SK-N-SH (cell line): ENCODE data around the gene ART4. TPM values are rescaled to one million over a fixed set of nuclear protein-coding genes. Genes with fewer than 3 reads are reported as not detected.

Experiments
- CTCF ChIA-PET: fragments of 300-600, 350-600 bp; formaldehyde crosslinking; extraction: SDS; loops from one replicate; lab custom pipeline; 2021; lab: Yijun Ruan, JAX
- POLR2A ChIA-PET: fragments of 350-600 bp; sonication (Branson Sonifier 250); formaldehyde crosslinking; extraction: SDS; loops from one replicate; lab custom pipeline; 2020; ENCODE audit warnings: antibody characterized with exemption, inconsistent platforms; lab: Yijun Ruan, JAX
- DNase-seq: peaks from one replicate; pipeline ENCODE4 v3.0.0; 2012
- H2AFZ ChIP-seq: fragments of 200-600 bp; sonication (generic); 2 replicates; pipeline ENCODE4 v1.8.1; 2016; ENCODE audit warnings: antibody characterized with exemption, mild to moderate bottlenecking, low read depth
- H3F3A ChIP-seq: fragments of 200-600 bp; sonication (generic); replicated peaks from 2 replicates; pipeline ENCODE3; 2016; ENCODE audit warnings: antibody characterized with exemption, mild to moderate bottlenecking; ENCODE audit not compliant: insufficient read depth
- H3K27ac ChIP-seq, 2 experiments: fragments of 200-500 bp in 1 of 2; fragments of 200-600 bp in 1 of 2; sonication (Bioruptor generic) in 1 of 2; sonication (generic), shearing (Covaris generic) in 1 of 2; 2 replicates each; pipeline versions ENCODE4 v1.5.1 to v1.6.1; 2014 to 2016; ENCODE audit warnings: low read depth in 2 of 2, inconsistent platforms in 1 of 2, low read length in 1 of 2, mild to moderate bottlenecking in 1 of 2, mixed read lengths in 1 of 2
- H3K27me3 ChIP-seq: fragments of 200-600 bp; sonication (generic), shearing (Covaris generic); 2 replicates; pipeline ENCODE4 v1.6.1; 2016; ENCODE audit warnings: mixed run types; ENCODE audit not compliant: insufficient read depth
- H3K36me3 ChIP-seq, 2 experiments: fragments of 200-500 bp in 1 of 2; fragments of 200-600 bp in 1 of 2; sonication (Bioruptor generic) in 1 of 2; sonication (generic) in 1 of 2; replicated peaks in 1 of 2; 2 replicates each; pipeline versions ENCODE3 to v1.5.1; 2014 to 2016; ENCODE audit warnings: low read length in 1 of 2, mild to moderate bottlenecking in 1 of 2; ENCODE audit not compliant: insufficient read depth in 2 of 2, control insufficient read depth in 1 of 2
- H3K4me1 ChIP-seq, 2 experiments: fragments of 200-500 bp in 1 of 2; fragments of 200-600 bp in 1 of 2; sonication (Bioruptor generic) in 1 of 2; sonication (generic), shearing (Covaris generic) in 1 of 2; 2 replicates each; pipeline versions ENCODE4 v1.5.1 to v1.6.1; 2014 to 2016; ENCODE audit warnings: low read depth in 1 of 2, low read length in 1 of 2, mixed run types in 1 of 2; ENCODE audit not compliant: insufficient read depth in 2 of 2, control insufficient read depth in 1 of 2
- H3K4me2 ChIP-seq: fragments of 200-600 bp; sonication (generic), shearing (Covaris generic); 2 replicates; pipeline ENCODE4 v1.6.1; 2017; ENCODE audit warnings: mixed run types
- H3K4me3 ChIP-seq, 2 experiments: fragments of 200-500 bp in 1 of 2; fragments of 200-600 bp in 1 of 2; sonication (Bioruptor generic) in 1 of 2; sonication (generic), shearing (Covaris generic) in 1 of 2; 2 replicates each; pipeline versions ENCODE4 v1.5.1 to v1.8.1; 2014 to 2016; ENCODE audit warnings: low read depth in 2 of 2, inconsistent platforms in 1 of 2, low read length in 1 of 2, mild to moderate bottlenecking in 1 of 2, mixed read lengths in 1 of 2, moderate library complexity in 1 of 2
- H3K79me2 ChIP-seq: fragments of 200-600 bp; sonication (generic); 2 replicates; pipeline ENCODE4 v1.8.1; 2017; ENCODE audit warnings: mild to moderate bottlenecking; ENCODE audit not compliant: insufficient read depth
- H3K9ac ChIP-seq: fragments of 200-600 bp; sonication (generic); 2 replicates; pipeline ENCODE4 v1.6.1; 2017; ENCODE audit warnings: mixed run types
- H3K9me2 ChIP-seq: fragments of 200-600 bp; sonication (generic); 2 replicates; pipeline ENCODE4 v1.6.1; 2017; ENCODE audit warnings: mixed run types
- H3K9me3 ChIP-seq: fragments of 200-600 bp; sonication (generic); 2 replicates; pipeline ENCODE4 v1.6.1; 2017; ENCODE audit warnings: mixed run types, mild to moderate bottlenecking, moderate library complexity
- H4K20me1 ChIP-seq: fragments of 200-600 bp; sonication (generic); 2 replicates; pipeline ENCODE4 v1.6.1; 2017; ENCODE audit warnings: mild to moderate bottlenecking, mixed run types; ENCODE audit not compliant: insufficient read depth
- CHD2 ChIP-seq: fragments of 150-350 bp; IDR thresholded peaks from 2 replicates; pipeline ENCODE4 v1.6.1; 2018; ENCODE audit warnings: low read length; ENCODE audit not compliant: partially characterized antibody
- EZH2phosphoT487 ChIP-seq: fragments of 200-600 bp; sonication (generic); IDR thresholded peaks from 2 replicates; pipeline ENCODE4 v1.6.1; 2017; ENCODE audit warnings: low read depth, mixed run types, mild to moderate bottlenecking, antibody characterized with exemption, moderate library complexity, borderline replicate concordance
- FOXJ3 ChIP-seq: sonication (generic); formaldehyde crosslinking; IDR thresholded peaks from 2 replicates; pipeline ENCODE4 v1.5.1; 2020; ENCODE audit warnings: mild to moderate bottlenecking, missing genetic modification reagents
- FOXM1 ChIP-seq: IDR thresholded peaks from 2 replicates; pipeline ENCODE4 v1.4.0; 2012; ENCODE audit warnings: low read depth, mild to moderate bottlenecking
- GATA2 ChIP-seq: sonication (generic); formaldehyde crosslinking; IDR thresholded peaks from 2 replicates; pipeline ENCODE4 v1.5.0; 2020; ENCODE audit warnings: mild to moderate bottlenecking, missing genetic modification reagents
- MEF2A ChIP-seq: IDR thresholded peaks from 2 replicates; pipeline ENCODE4 v1.4.0; 2012; ENCODE audit warnings: low read depth, borderline replicate concordance
- MXI1 ChIP-seq: IDR thresholded peaks from 2 replicates; pipeline ENCODE4 v1.6.1; 2012; ENCODE audit warnings: mild to moderate bottlenecking, low read depth, low read length, improper control_type of control experiment
- NRF1 ChIP-seq: IDR thresholded peaks from 2 replicates; pipeline ENCODE4 v1.6.1; 2012; ENCODE audit warnings: low read depth, mild to moderate bottlenecking, low read length
- RAD21 ChIP-seq: IDR thresholded peaks from 2 replicates; pipeline ENCODE4 v1.6.1; 2012; ENCODE audit warnings: mild to moderate bottlenecking, low read length
- SIN3A ChIP-seq: IDR thresholded peaks from 2 replicates; pipeline ENCODE4 v1.6.1; 2012; ENCODE audit warnings: low read depth, mild to moderate bottlenecking, low read length, moderate library complexity, borderline replicate concordance
- TAF1 ChIP-seq: IDR thresholded peaks from 2 replicates; pipeline ENCODE4 v1.6.1; 2012; ENCODE audit warnings: low read depth, mild to moderate bottlenecking, low read length, moderate library complexity, borderline replicate concordance
- TCF12 ChIP-seq: IDR thresholded peaks from 2 replicates; pipeline ENCODE4 v1.4.0; 2012
- TEAD4 ChIP-seq: IDR thresholded peaks from 2 replicates; pipeline ENCODE4 v1.4.0; 2012; ENCODE audit warnings: mild to moderate bottlenecking, borderline replicate concordance; ENCODE audit not compliant: insufficient read depth
- YY1 ChIP-seq: IDR thresholded peaks from 2 replicates; pipeline ENCODE4 v1.4.0; 2012; ENCODE audit warnings: low read depth, mild to moderate bottlenecking
- WGBS: methylation state at CpG from one replicate; pipeline ENCODE4 v1.1.6; 2017; ENCODE audit warnings: low lambda C conversion rate; 5-methylcytosine and 5-hydroxymethylcytosine counted together
- polyA plus RNA-seq, 3 experiments: library from polyadenylated mRNA; depleted of rRNA; stranded (reverse); fragments of >200 nt; gene quantifications; 2 replicates each; pipeline ENCODE4 v1.2.3, GENCODE V29; 2012
- TF ChIP-seq, protein P1 (sequence below): fragments of 200-600 bp; sonication (generic); IDR thresholded peaks from 2 replicates; pipeline ENCODE4 v1.6.1; 2017; ENCODE audit warnings: antibody characterized with exemption, mild to moderate bottlenecking, moderate library complexity
- TF ChIP-seq, protein P2 (sequence below): IDR thresholded peaks from 2 replicates; pipeline ENCODE4 v1.4.0; 2012; ENCODE audit warnings: low read depth, borderline replicate concordance
- TF ChIP-seq, protein P3 (sequence below): IDR thresholded peaks from 2 replicates; pipeline ENCODE4; 2012
- TF ChIP-seq, protein P4 (sequence below): IDR thresholded peaks from 2 replicates; pipeline ENCODE4 v1.4.0; 2012; ENCODE audit warnings: low read depth
- TF ChIP-seq, protein P5 (sequence below): fragments of 150-350 bp; IDR thresholded peaks from 2 replicates; pipeline ENCODE4 v1.6.1; 2017; ENCODE audit warnings: antibody characterized with exemption, low read length, low read depth, borderline replicate concordance

The ART4 gene
- polyA plus RNA-seq, 1 of the 3 experiments (the other 2 are of a cell fraction): not detected

DNA sequence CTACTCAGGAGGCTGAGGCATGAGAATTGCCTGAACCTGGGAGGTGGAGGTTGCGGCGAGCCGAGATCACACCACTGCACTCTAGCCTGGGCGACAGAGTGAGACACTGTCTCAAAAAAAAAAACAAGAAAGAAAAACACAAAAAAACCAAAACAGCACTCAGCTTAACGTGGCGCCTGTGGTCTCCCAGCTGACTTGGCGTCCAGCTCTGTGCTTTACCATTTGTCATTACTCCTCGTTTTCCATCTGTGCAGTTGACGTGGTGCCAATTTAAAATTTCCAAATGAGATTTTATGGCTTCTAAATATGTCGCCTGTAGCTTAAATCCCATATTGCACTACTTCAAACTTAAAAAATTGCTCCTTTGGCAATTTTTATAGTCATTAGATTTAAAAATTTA lies 40.4 kb upstream of the ART4 start:
- peaks cover 2 to 11% of the 10 kb centered on the region in 2 experiments for H3K36me3 ChIP-seq
- no peak overlapping the region for H3K4me3 ChIP-seq
- H3K9me3 ChIP-seq: no peaks in the 10 kb centered on the region
- H3K9ac ChIP-seq: no peak overlapping the region
- H3K79me2 ChIP-seq: no peaks in the 10 kb centered on the region
- H3K4me2 ChIP-seq: peak overlapping the region; percentile 77; the same call in 1 of the 2 replicates
- WGBS: 87% methylated on average over 10 of the region's 10 CpGs
- POLR2A ChIA-PET: no interaction called here
- no peaks in the 10 kb centered on the region; the same call in 1 of the 2 replicates for H3K9me2 ChIP-seq
- H3K4me1 ChIP-seq: peaks cover 9 to 11% of the 10 kb centered on the region in 2 experiments; a peak in 3 of 4 replicates
- no peak for DNase-seq
- CTCF ChIA-PET: no interaction called here
- H3K27ac ChIP-seq: no peak overlapping the region
- TF ChIP-seq CHD2: no peak
- TF ChIP-seq FOXM1: no peak
- no peak for TF ChIP-seq MEF2A
- TF ChIP-seq GATA2 (CRISPR knock-in tag): no peak
- TF ChIP-seq SIN3A: no peak
- no peak for TF ChIP-seq EZH2phosphoT487
- TF ChIP-seq, protein P1, sequence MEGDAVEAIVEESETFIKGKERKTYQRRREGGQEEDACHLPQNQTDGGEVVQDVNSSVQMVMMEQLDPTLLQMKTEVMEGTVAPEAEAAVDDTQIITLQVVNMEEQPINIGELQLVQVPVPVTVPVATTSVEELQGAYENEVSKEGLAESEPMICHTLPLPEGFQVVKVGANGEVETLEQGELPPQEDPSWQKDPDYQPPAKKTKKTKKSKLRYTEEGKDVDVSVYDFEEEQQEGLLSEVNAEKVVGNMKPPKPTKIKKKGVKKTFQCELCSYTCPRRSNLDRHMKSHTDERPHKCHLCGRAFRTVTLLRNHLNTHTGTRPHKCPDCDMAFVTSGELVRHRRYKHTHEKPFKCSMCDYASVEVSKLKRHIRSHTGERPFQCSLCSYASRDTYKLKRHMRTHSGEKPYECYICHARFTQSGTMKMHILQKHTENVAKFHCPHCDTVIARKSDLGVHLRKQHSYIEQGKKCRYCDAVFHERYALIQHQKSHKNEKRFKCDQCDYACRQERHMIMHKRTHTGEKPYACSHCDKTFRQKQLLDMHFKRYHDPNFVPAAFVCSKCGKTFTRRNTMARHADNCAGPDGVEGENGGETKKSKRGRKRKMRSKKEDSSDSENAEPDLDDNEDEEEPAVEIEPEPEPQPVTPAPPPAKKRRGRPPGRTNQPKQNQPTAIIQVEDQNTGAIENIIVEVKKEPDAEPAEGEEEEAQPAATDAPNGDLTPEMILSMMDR: no peak
- TF ChIP-seq, protein P2, sequence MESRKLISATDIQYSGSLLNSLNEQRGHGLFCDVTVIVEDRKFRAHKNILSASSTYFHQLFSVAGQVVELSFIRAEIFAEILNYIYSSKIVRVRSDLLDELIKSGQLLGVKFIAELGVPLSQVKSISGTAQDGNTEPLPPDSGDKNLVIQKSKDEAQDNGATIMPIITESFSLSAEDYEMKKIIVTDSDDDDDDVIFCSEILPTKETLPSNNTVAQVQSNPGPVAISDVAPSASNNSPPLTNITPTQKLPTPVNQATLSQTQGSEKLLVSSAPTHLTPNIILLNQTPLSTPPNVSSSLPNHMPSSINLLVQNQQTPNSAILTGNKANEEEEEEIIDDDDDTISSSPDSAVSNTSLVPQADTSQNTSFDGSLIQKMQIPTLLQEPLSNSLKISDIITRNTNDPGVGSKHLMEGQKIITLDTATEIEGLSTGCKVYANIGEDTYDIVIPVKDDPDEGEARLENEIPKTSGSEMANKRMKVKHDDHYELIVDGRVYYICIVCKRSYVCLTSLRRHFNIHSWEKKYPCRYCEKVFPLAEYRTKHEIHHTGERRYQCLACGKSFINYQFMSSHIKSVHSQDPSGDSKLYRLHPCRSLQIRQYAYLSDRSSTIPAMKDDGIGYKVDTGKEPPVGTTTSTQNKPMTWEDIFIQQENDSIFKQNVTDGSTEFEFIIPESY: no peak
- no peak for TF ChIP-seq MXI1
- H3K27me3 ChIP-seq: no peaks in the 10 kb centered on the region
- H3F3A ChIP-seq: no peaks in the 10 kb centered on the region
- H4K20me1 ChIP-seq: no peaks in the 10 kb centered on the region
- H2AFZ ChIP-seq: no peak overlapping the region

DNA sequence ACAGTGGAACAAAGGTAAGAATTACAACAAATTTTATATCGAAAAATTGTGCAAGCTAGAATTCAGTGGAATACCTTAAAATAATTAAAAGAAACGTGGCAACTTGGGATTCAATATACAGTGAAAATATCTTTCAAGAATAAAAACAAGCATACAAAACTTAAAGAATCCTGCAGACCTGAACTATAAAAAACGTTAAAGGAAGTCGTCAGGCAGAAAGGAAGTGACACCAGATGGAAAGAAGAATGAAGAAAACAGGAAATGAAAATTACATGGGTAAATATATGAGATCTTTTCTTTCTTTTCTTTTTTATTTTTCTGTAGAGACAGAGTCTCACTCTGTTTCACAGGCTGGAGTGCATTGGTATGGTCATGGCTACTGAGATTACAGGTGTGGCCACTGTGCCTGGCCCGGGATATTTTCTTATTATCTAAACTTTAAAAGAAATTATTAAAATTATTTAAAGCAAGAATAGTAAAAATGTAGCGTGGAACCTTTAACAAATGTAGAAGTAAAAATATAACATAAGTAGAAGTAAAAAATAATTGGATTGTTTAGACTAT lies 37.6 kb upstream of the ART4 start:
- no peaks in the 10 kb centered on the region for H3K79me2 ChIP-seq
- H3F3A ChIP-seq: no peaks in the 10 kb centered on the region
- H3K36me3 ChIP-seq: peaks cover 2 to 11% of the 10 kb centered on the region in 2 experiments
- no peak overlapping the region for H3K4me2 ChIP-seq
- peaks cover 5 to 9% of the 10 kb centered on the region in 2 experiments; a peak in 3 of 4 replicates for H3K4me1 ChIP-seq
- no peak overlapping the region for H3K27ac ChIP-seq
- no peaks in the 10 kb centered on the region for H4K20me1 ChIP-seq
- no peak overlapping the region for H3K4me3 ChIP-seq
- H2AFZ ChIP-seq: no peak overlapping the region
- H3K27me3 ChIP-seq: no peaks in the 10 kb centered on the region
- H3K9ac ChIP-seq: no peak overlapping the region
- no peaks in the 10 kb centered on the region; the same call in 1 of the 2 replicates for H3K9me2 ChIP-seq
- no peaks in the 10 kb centered on the region for H3K9me3 ChIP-seq
- WGBS: 83% methylated on average over 6 of the region's 6 CpGs
- ChIA-PET CTCF (no interaction called here), POLR2A (no interaction called here)
- TF ChIP-seq CHD2 (no peak), RAD21 (no peak), YY1 (no peak), TEAD4 (no peak), TAF1 (no peak), TCF12 (no peak), EZH2phosphoT487 (no peak), FOXJ3 (CRISPR knock-in tag) (no peak), GATA2 (CRISPR knock-in tag) (no peak), NRF1 (no peak)
- TF ChIP-seq, protein P3, sequence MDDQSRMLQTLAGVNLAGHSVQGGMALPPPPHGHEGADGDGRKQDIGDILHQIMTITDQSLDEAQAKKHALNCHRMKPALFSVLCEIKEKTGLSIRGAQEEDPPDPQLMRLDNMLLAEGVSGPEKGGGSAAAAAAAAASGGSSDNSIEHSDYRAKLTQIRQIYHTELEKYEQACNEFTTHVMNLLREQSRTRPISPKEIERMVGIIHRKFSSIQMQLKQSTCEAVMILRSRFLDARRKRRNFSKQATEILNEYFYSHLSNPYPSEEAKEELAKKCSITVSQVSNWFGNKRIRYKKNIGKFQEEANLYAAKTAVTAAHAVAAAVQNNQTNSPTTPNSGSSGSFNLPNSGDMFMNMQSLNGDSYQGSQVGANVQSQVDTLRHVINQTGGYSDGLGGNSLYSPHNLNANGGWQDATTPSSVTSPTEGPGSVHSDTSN: no peak
- TF ChIP-seq, protein P4, sequence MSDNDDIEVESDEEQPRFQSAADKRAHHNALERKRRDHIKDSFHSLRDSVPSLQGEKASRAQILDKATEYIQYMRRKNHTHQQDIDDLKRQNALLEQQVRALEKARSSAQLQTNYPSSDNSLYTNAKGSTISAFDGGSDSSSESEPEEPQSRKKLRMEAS: no peak
- TF ChIP-seq, protein P5, sequence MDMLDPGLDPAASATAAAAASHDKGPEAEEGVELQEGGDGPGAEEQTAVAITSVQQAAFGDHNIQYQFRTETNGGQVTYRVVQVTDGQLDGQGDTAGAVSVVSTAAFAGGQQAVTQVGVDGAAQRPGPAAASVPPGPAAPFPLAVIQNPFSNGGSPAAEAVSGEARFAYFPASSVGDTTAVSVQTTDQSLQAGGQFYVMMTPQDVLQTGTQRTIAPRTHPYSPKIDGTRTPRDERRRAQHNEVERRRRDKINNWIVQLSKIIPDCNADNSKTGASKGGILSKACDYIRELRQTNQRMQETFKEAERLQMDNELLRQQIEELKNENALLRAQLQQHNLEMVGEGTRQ: no peak
- DNase-seq: no peak
